ENCODE data around the gene CSNK1A1. TPM values are rescaled to one million over a fixed set of nuclear protein-coding genes. Genes with fewer than 3 reads are reported as not detected.
"Not testable (repeated sequence)": the region's sequence is repeated elsewhere in the genome, so short reads cannot be mapped to it uniquely, and the experiment has no call there.

CSNK1A1 gene
- total RNA-seq, 4 donors from 2014 or later: 283 to 347 (median 336) TPM

GRCh38 chr5:149564542-149565140 lies 13.4 kb upstream of the CSNK1A1 start:
- Histone ChIP-seq H3K4me3 (peak overlapping the region in 1 of 4 donors; percentile 1), H3K27ac (replicated peaks in 1 of 4) (peak overlapping the region; percentile 40 to 64 (median 56)), H3K4me1 (peaks cover 35 to 47% (median 41%) of the 10 kb centered on the region in 4 donors)
- intact Hi-C loops (cut with DNase I): loop anchor here (2.0 to 5.0 kb wide), 2 partner anchors 122 to 197 kb away; no protein-coding TSS in a partner anchor
- H3K36me3 ChIP-seq; H3K9me3 ChIP-seq; H3K27me3 ChIP-seq; DNase-seq (ENCODE audit: extremely low spot score): not testable (repeated sequence)
- WGBS: 62% methylated on average over 15 of the region's 15 CpGs
- TF ChIP-seq POLR2AphosphoS5 (IDR thresholded peaks at IDR 0.05): peak in 1 of 2 donors; percentile 11
- TF ChIP-seq CTCF (IDR thresholded peaks at IDR 0.05): peak; percentile 62 to 76 (median 63)

DNA sequence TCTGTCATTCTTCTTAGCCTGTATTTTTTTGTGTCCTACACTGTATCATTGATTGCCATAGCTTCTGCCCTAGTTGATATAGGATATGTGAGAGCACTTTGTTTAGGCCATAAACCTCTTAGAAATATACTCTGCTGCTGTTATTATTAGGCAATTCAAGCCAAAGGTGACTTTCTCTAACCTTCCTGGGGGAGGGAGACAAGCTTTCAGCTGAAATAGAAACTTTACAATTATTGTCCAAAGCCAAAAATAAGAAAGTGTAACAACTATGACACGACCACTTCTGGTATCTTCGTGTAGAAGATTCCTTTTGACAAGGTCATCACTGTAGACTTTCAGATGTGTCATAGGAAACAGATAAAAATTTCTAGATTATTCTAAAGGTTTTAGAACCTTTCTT lies 12.2 kb upstream of the CSNK1A1 start:
- Histone ChIP-seq H3K36me3 (no peaks in the 10 kb centered on the region), H3K9me3 (no peaks in the 10 kb centered on the region), H3K4me1 (peaks cover 35 to 47% (median 41%) of the 10 kb centered on the region in 4 donors), H3K27me3 (no peaks in the 10 kb centered on the region), H3K4me3 (no peak overlapping the region), H3K27ac (replicated peaks in 1 of 4) (peak overlapping the region; percentile 78 to 87 (median 84))
- DNase-seq (ENCODE audit: extremely low spot score): no peak
- intact Hi-C loops (cut with DNase I): no loop called here
- no peak for TF ChIP-seq CTCF (IDR thresholded peaks at IDR 0.05)
- no peak for TF ChIP-seq EP300 (IDR thresholded peaks at IDR 0.05)
- no peak for TF ChIP-seq POLR2A (IDR thresholded peaks at IDR 0.05; ENCODE audit: low read depth)
- TF ChIP-seq POLR2AphosphoS5 (IDR thresholded peaks at IDR 0.05): no peak
- WGBS: 41% methylated on average over 2 of the region's 2 CpGs

- H3K27me3 ChIP-seq: no peaks in the 10 kb centered on the region
- H3K4me3 ChIP-seq: peak overlapping the region in 1 of 4 donors; percentile 15
- H3K27ac ChIP-seq (replicated peaks in 1 of 4): peak overlapping the region; percentile 78 to 87 (median 84)
- intact Hi-C loops (cut with DNase I): no loop called here
- peaks cover 35 to 47% (median 41%) of the 10 kb centered on the region in 4 donors for H3K4me1 ChIP-seq
- H3K9me3 ChIP-seq: no peaks in the 10 kb centered on the region
- H3K36me3 ChIP-seq: no peaks in the 10 kb centered on the region
- 36% methylated on average over 2 of the region's 2 CpGs for WGBS
- no peak for DNase-seq (ENCODE audit: extremely low spot score)
- TF ChIP-seq POLR2AphosphoS5 (IDR thresholded peaks at IDR 0.05) (peak; percentile 58 to 73), POLR2A (IDR thresholded peaks at IDR 0.05; ENCODE audit: low read depth) (no peak), EP300 (IDR thresholded peaks at IDR 0.05) (no peak), CTCF (IDR thresholded peaks at IDR 0.05) (peak in 1 of 3 experiments; percentile 9)
Measured at GRCh38 chr5:149561848-149562247, 10.6 kb upstream of the CSNK1A1 start.

- H3K9me3 ChIP-seq: no peaks in the 10 kb centered on the region
- TF ChIP-seq EP300 (IDR thresholded peaks at IDR 0.05): no peak
- no peak for TF ChIP-seq POLR2A (IDR thresholded peaks at IDR 0.05; ENCODE audit: low read depth)
- TF ChIP-seq POLR2AphosphoS5 (IDR thresholded peaks at IDR 0.05): no peak
- TF ChIP-seq CTCF (IDR thresholded peaks at IDR 0.05): no peak
- peaks cover 35 to 43% (median 38%) of the 10 kb centered on the region in 4 donors for H3K4me1 ChIP-seq
- intact Hi-C loops (cut with DNase I): no loop called here
- H3K27me3 ChIP-seq: no peaks in the 10 kb centered on the region
- DNase-seq (ENCODE audit: extremely low spot score): no peak
- no peak overlapping the region for H3K27ac ChIP-seq (replicated peaks in 1 of 4)
- no peak overlapping the region for H3K4me3 ChIP-seq
- no peaks in the 10 kb centered on the region for H3K36me3 ChIP-seq
- WGBS: 82% methylated on average over 2 of the region's 2 CpGs
Measured at GRCh38 chr5:149559706-149560105, 8.5 kb upstream of the CSNK1A1 start.

All from esophagus muscularis mucosa (tissue), 4 donors.